Bronchial epithelial cell (primary cell): ENCODE results near the gene KCNV2. TPM values are rescaled to one million over a fixed set of nuclear protein-coding genes. Genes with fewer than 3 reads are reported as not detected.
A peak's percentile ranks its signal among the peaks of the same experiment; 100 is the strongest.

ENCODE experiments used
- DNase-seq: peaks from one replicate; pipeline ENCODE4 v3.0.0-alpha.2; 2010; ENCODE audit warnings: low read depth
- FAIRE-seq: peaks from 2 replicates; lab custom pipeline; 2011; peaks lifted over from hg19 to GRCh38; lab: Jason Lieb, UNC
- H3K27me3 ChIP-seq: 2 replicates; pipeline ENCODE4 v1.5.1; 2011; ENCODE audit warnings: low read length; ENCODE audit not compliant: control insufficient read depth, insufficient read depth
- H3K36me3 ChIP-seq: 2 replicates; pipeline ENCODE4 v1.5.1; 2011; ENCODE audit warnings: low read length; ENCODE audit not compliant: control insufficient read depth, insufficient read depth
- H3K4me3 ChIP-seq: 2 replicates; pipeline ENCODE4 v1.5.1; 2011; ENCODE audit warnings: mild to moderate bottlenecking, low read depth, low read length, control low read depth
- total RNA-seq: library from RNA; depleted of rRNA; stranded (reverse); fragments of >200 nt; gene quantifications from 2 replicates; pipeline ENCODE4 v1.2.1, GENCODE V29; 2014
- TF ChIP-seq, protein P1 (sequence below): IDR thresholded peaks from 2 replicates; pipeline ENCODE4 v1.5.1; 2011; ENCODE audit warnings: mild to moderate bottlenecking, moderate library complexity, low read length, control low read depth, inconsistent platforms; ENCODE audit not compliant: insufficient read depth, severe bottlenecking

Gene KCNV2
- total RNA-seq, 1 donor from 2014 or later = not detected

DNA sequence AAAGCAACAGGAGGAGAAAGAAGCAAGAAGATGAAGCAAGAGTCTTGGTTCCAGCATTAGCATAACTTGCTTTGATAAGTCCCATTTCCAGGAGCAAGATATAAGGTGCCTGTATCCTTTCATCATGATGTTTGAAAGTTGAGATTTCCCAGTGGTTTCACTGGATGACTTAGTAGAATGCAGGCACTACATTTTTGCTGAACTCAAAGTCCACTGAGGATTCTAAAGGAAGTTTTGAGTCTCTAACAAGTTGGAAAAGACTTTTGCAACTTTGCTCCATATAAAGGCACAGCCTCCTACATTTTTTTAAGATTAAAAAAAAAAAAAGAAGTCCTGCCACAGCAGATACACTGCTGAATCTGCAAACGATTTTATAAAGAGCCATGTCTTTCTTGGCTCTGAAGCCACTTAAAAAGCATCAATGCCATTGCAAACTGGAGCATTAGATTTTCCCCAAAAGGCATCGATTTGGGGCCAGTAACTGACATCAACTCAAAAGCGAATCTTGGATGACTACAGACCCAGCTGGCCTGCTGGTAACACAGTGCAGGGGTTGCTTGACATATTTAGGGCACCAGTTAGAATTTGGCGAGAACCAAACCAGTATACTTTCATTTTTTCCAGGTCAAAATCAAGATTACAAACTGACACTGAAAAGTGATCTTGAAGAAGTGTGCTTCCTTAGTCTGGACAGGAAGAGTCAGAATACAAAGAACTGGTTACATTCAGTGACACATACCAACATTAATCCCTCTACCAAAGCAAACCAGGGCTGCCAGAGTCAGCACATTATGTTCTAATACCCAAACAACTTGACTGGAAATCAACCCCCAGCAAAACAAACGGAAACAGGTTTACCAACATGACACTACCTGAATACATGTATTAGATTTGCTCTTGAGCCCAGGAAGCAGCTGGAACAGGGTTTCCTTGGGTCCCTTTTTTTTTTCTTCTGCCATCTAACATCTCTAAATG lies 39.1 kb upstream of the KCNV2 start:
- FAIRE-seq (no peak), DNase-seq (peak; percentile 76)
- TF ChIP-seq, protein P1, sequence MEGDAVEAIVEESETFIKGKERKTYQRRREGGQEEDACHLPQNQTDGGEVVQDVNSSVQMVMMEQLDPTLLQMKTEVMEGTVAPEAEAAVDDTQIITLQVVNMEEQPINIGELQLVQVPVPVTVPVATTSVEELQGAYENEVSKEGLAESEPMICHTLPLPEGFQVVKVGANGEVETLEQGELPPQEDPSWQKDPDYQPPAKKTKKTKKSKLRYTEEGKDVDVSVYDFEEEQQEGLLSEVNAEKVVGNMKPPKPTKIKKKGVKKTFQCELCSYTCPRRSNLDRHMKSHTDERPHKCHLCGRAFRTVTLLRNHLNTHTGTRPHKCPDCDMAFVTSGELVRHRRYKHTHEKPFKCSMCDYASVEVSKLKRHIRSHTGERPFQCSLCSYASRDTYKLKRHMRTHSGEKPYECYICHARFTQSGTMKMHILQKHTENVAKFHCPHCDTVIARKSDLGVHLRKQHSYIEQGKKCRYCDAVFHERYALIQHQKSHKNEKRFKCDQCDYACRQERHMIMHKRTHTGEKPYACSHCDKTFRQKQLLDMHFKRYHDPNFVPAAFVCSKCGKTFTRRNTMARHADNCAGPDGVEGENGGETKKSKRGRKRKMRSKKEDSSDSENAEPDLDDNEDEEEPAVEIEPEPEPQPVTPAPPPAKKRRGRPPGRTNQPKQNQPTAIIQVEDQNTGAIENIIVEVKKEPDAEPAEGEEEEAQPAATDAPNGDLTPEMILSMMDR = no peak
- Histone ChIP-seq H3K36me3 (no peaks in the 10 kb centered on the region), H3K27me3 (no peaks in the 10 kb centered on the region), H3K4me3 (no peak overlapping the region)

DNA sequence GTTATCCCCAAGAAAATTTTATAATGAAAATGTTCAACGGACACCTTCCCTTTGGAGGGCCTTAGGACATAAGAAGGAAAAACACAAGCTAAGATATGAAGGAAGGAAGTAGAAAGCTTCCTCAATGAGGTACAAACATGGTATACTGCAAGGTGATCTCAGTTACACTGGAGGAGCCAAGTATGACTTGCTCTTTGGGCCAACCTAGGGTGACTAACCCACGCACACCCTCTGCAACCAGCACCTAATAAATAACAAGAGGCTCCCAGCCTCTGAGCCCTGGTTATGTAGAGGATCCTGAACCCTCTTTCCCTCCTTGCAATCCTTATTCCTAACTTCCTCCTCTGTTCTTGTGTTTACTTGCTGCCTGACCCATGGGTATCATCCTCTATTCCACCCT lies 38.3 kb upstream of the KCNV2 start:
- no peaks in the 10 kb centered on the region for H3K27me3 ChIP-seq
- FAIRE-seq (no peak), DNase-seq (peak; percentile 66)
- TF ChIP-seq, protein P1 = no peak
- H3K4me3 ChIP-seq = no peak overlapping the region
- no peaks in the 10 kb centered on the region for H3K36me3 ChIP-seq

DNA sequence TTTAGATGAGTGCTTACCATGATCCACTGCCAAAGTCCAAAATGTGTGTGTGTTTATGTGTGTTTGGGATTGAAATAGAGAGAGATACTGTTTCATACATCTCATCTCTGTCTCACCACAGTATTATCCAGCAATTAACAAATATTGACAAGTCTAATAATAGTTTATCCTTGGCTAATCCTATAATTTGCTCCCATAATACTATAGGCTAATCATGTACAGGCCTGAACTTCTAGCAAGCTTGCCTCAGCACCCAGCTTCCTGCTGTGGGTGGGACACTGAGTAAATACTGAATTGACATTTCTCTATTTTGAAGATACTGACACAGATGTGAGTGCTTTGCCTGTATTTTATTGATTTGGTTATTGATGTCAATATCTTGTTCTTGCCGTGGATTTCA lies 35.3 kb upstream of the KCNV2 start:
- FAIRE-seq (no peak), DNase-seq (peak; percentile 45)
- TF ChIP-seq, protein P1 = no peak
- Histone ChIP-seq H3K27me3 (no peaks in the 10 kb centered on the region), H3K4me3 (no peak overlapping the region), H3K36me3 (no peaks in the 10 kb centered on the region)

DNA sequence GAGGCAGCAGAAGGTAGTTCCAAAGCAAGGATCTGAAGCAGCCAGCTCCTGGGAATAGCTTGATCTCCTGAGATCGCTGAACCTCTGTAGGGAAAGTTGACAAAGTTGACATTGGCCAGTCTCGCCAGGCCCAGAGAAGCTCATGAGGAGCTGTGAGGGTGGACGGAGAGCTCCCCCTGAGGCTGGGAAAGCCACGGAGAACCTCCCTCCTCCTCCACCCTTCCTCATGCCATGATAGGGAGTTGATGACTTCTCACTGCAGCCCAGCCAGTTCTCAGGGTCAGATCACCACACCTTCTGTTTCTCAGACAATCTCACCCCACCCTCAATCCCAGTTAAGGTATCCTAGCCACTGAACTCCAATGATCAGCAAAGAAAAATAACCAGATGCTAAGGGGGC lies 30.4 kb upstream of the KCNV2 start:
- TF ChIP-seq, protein P1 = no peak
- no peak for FAIRE-seq

DNA sequence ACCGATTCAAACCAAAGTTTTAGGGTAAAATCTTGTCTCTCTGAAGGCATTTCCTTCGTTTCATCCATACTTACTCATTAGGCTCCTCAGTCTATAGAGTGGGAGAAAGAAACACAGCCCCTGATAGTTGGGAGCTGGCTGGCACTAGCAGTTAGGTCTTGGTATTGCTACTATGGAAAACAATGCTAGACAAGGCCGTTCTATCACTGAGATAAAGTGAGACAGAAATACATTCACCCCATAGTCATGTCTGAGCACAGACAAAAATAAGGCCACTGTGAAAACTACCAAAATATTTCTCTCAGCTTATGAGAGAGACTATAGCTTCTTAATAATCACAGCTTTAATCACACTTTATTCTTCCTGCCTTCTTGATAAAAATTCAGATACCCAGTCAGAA lies 28.7 kb upstream of the KCNV2 start:
- DNase-seq = no peak
- Histone ChIP-seq H3K36me3 (no peaks in the 10 kb centered on the region), H3K4me3 (no peak overlapping the region), H3K27me3 (no peaks in the 10 kb centered on the region)
- no peak for FAIRE-seq
- TF ChIP-seq, protein P1 = no peak

More for the DNA sequence above, 30.4 kb upstream of the KCNV2 start:
- Histone ChIP-seq H3K4me3 (no peak overlapping the region), H3K27me3 (no peaks in the 10 kb centered on the region), H3K36me3 (no peaks in the 10 kb centered on the region)
- DNase-seq = no peak

DNA sequence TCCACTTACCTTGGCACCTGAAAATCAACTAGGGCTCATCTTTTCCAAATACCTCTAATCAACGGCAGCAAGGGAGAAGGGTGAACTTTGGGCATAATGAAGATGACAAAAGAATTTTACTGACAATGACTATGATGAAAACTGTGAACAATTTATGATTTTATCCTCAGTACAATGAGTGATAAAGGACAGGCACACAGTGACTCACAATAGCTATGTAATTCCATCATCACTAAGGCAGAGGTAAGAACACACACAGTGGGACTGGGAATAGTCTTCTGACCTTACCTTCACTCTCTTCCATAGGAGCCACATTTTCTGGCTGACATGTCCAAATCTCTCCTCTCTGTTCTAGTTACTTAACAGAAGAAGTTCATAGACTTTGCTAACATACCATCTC lies 26.1 kb upstream of the KCNV2 start:
- Histone ChIP-seq H3K36me3 (no peaks in the 10 kb centered on the region), H3K27me3 (no peaks in the 10 kb centered on the region), H3K4me3 (no peak overlapping the region)
- FAIRE-seq (peak; percentile 55), DNase-seq (peak; percentile 30)
- TF ChIP-seq, protein P1 = no peak
